Left renal pelvis (tissue), 4 donors: Measurements from ENCODE around the gene RCC1. TPM values are rescaled to one million over a fixed set of nuclear protein-coding genes. Genes with fewer than 3 reads are reported as not detected.
A peak's percentile ranks its signal among the peaks of the same experiment; 100 is the strongest.
"Not testable (repeated sequence)": the region's sequence is repeated elsewhere in the genome, so short reads cannot be mapped to it uniquely, and the experiment has no call there.

ENCODE experiments used
- DNase-seq, 4 donors: peaks; one replicate each; pipeline ENCODE4 v3.0.0-alpha.2; 2013; ENCODE audit warnings: low read depth in 4 of 4, low spot score in 3 of 4
- polyA plus RNA-seq, 4 donors: library from polyadenylated mRNA; unstranded; fragments of 120-200 nt; gene quantifications; one replicate each; pipeline ENCODE4 v1.2.1, GENCODE V29; 2013; ENCODE audit not compliant: insufficient read length in 4 of 4

RCC1 gene
- polyA plus RNA-seq, 4 donors = 29.4 to 37.9 (median 33.8) TPM

DNA sequence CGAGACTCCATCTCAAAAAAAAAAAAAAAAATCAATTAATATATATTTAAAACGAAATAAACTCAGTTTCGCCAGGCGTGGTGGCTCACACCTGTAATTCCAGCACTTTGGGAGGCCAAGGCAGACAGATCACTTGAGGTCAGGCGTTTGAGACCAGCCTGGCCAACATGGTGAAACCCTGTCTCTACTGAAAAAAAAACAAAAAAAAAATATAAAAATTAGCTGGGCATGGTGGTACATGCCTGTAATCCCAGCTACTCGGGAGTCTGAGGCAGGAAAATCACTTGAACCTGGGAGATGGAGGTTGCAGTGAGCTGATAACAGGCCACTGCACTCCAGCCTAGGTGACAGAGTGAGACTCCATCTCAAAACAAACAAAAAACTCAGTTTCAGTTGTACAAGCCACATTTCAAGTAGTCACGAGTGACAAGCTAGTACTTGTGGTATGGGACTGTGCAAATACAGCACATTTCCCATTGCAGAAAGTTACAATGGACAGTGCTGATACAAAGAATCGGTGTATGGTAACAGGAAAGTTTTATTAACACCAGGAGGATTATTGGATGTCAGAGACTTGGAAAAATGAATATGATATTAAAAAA is 35.7 kb downstream of the RCC1 start:
- DNase-seq = not testable (repeated sequence)

GRCh38 chr1:28545246-28545628 is 39.4 kb downstream of the RCC1 start:
- no peak for DNase-seq

DNA sequence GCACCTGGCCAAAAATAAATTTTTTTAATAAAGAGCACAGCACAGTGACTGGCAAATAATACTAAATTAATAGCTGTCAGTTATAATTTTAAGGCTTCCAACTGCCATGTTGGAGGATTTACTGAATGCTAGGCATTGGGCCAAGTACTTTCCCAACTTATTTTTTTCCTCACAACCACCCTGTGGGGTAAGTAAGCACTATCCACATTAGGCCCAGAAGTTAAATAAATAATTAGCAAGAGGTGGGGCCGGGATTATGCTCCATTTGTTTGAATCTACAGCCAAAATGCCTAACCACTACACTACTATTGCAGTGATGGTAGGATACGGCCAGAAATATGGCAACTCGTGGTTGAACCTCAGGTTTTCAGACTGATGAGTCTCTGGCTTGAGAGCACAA is 42.5 kb downstream of the RCC1 start:
- no peak for DNase-seq

DNA sequence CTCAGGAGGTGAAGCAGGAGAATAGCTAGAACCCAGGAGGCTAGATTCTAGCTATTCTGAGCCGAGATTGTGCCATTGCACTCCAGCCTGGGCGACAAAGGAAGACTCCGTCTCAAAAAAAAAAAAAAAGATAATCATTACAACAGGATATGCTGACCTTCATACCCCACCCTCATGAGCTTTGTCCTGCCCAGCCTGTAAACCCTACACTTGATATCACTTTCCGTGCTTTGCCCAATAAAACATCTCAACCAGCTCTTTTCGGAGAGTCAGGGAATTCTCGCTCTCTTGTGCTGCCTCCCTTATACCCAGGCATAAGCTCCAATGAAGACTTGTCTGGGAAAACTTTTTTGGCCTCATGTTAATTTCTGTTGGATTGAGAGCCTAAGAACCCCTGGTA is 45.5 kb downstream of the RCC1 start:
- no peak for DNase-seq

GRCh38 chr1:28552758-28553663 is 47.2 kb downstream of the RCC1 start, which contains the start of gene TRNAU1AP:
TRNAU1AP (plus strand) TSS chr1:28553085; CDS start chr1:28553111, 26 bp downstream.
- DNase-seq = peak; percentile 91 to 94 (median 92)

GRCh38 chr1:28560886-28561285 is 55.0 kb downstream of the RCC1 start:
- DNase-seq = no peak

DNA sequence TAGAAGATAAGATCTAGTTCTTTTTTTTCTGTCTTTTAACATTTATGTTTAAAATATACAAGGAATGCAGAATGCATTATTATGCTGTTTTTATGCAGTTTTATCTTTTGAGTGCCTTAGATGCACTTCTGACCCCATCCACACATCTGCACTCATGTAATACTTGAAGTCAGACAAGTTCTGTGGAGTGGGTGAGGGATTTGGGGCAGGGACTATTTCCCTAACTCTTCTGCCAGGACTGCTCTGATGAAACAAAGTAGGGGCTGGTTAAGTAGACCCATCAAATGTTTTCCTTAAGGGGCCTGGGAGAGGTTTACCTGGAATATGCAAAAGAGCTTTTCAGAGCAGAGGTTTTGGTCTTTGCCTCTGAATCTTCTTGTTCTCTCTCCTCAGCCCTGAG is 58.5 kb downstream of the RCC1 start:
- DNase-seq = no peak

- no peak for DNase-seq
Observed at GRCh38 chr1:28565040-28565439, 59.2 kb downstream of the RCC1 start.

- no peak for DNase-seq
Observed at GRCh38 chr1:28565726-28566125, 59.9 kb downstream of the RCC1 start.

- no peak for DNase-seq
Observed at GRCh38 chr1:28566931-28567330, 61.1 kb downstream of the RCC1 start.

GRCh38 chr1:28571911-28572310 is 66.1 kb downstream of the RCC1 start:
- DNase-seq = no peak

DNA sequence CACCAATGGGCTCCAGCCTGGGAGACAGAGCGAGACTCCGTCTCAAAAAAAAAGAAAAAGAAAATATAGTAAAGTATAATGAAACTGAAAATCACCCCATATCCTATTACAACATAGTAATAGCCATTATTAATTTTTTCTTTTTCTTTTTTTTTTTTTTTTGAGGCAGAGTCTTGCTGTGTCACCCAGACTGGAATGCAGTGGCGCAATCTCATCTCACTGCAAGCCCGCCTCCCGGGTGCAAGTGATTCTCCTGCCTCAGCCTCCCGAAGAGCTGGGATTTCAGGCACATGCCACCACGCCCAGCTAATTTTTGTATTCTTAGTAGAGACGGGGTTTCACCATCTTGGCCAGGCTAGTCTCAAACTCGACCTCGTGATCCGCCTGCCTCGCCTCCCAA is 67.0 kb downstream of the RCC1 start:
- not testable (repeated sequence) for DNase-seq

GRCh38 chr1:28573564-28573963 is 67.7 kb downstream of the RCC1 start:
- no peak for DNase-seq

- no peak for DNase-seq
Observed at GRCh38 chr1:28577052-28577678, 71.3 kb downstream of the RCC1 start.

DNA sequence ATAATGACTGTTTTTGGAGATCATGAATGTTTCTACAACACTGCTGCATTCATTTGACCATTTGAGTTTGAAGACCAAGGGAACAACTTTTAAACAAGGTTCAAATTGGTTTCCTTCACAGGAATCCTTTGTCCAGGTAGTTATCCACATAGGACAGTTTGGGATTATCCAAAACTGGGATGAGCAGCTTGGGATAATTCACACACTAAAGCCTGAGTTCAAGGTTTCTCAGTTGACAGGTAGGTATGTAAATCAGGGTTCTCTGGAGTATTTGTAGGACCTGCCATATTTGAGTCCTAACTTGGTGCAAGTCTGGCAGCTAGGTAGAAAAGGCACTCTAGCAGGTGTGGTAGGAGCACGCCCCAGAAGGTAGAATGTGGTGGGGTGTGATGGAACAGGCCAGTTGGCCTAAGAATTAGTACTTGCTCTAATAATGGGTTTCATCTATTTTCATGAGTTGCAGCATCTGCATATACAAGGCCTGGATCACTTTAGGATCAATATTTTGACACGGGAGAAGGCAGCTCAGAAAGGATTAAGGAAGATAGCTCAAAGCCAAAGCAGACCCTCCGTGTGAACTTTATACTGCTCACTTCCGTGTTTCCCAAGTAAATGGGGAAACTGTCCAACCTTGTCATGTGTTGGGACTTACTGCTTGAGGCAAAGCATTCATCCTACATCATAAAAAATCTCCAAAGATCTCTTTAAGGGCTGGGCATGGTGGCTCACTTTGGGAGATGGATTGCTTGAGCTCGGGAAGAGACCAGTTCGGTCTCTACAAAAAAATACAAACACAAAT is 72.1 kb downstream of the RCC1 start:
- no peak for DNase-seq

- no peak for DNase-seq
Observed at GRCh38 chr1:28578696-28579218, 72.9 kb downstream of the RCC1 start.

DNA sequence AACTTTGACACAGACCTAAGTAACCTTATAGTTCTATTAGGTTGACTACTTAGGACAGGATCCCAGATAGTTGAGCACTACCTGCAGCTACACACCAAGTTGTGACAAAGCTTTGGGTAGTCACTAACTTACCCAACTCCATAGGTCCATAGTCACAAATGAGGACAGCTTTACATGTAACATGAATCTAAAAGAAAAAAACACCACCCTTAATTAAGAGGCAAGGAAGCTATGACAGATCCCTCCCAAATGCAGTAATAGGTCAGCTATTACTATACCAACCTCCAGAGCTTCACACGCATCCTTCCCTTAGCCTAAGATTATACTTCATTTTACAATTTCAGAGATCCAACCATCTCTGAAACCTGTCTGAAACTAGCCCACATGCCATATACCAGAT is 73.6 kb downstream of the RCC1 start:
- no peak for DNase-seq

- DNase-seq = no peak
Observed at GRCh38 chr1:28580722-28581530, 75.1 kb downstream of the RCC1 start.

- DNase-seq = peak; percentile 89 to 92 (median 91)
Observed at GRCh38 chr1:28581531-28582247, 75.8 kb downstream of the RCC1 start.
